GM12865 (cell line): ENCODE results near the gene FAM20B.
A peak's percentile ranks its signal among the peaks of the same experiment; 100 is the strongest.

Experiments
- DNase-seq: peaks from one replicate; pipeline ENCODE4 v3.0.0; 2010; ENCODE audit warnings: low read depth
- H3K4me3 ChIP-seq: 2 replicates; pipeline ENCODE4 v1.5.1; 2011; ENCODE audit warnings: mild to moderate bottlenecking, low read depth, low read length, control low read depth
- CTCF ChIP-seq: IDR thresholded peaks from 2 replicates; pipeline ENCODE4 v1.5.1; 2011; ENCODE audit warnings: low read length, control low read depth, low read depth, inconsistent platforms; ENCODE audit not compliant: insufficient read depth; ENCODE audit errors: missing control alignments

FAM20B gene

GRCh38 chr1:179107706-179108629 is 82.3 kb downstream of the FAM20B start:
- no peak for DNase-seq
- no peak for TF ChIP-seq CTCF
- no peak overlapping the region for H3K4me3 ChIP-seq

GRCh38 chr1:179108644-179109043 is 83.0 kb downstream of the FAM20B start:
- TF ChIP-seq CTCF, result no peak
- H3K4me3 ChIP-seq, result no peak overlapping the region
- no peak for DNase-seq

- no peak for TF ChIP-seq CTCF
- no peak for DNase-seq
- no peak overlapping the region for H3K4me3 ChIP-seq
These were observed 89.5 kb downstream of the FAM20B start for GRCh38 chr1:179115181-179115580.

GRCh38 chr1:179119513-179119912 is 93.8 kb downstream of the FAM20B start:
- no peak for DNase-seq
- H3K4me3 ChIP-seq, result no peak overlapping the region
- TF ChIP-seq CTCF, result no peak

- H3K4me3 ChIP-seq, result no peak overlapping the region
- DNase-seq, result no peak
- TF ChIP-seq CTCF, result no peak
These were observed 95.0 kb downstream of the FAM20B start for GRCh38 chr1:179120736-179121135.

GRCh38 chr1:179121159-179121938 is 95.7 kb downstream of the FAM20B start:
- TF ChIP-seq CTCF, result peak; percentile 51
- DNase-seq, result peak; percentile 54
- H3K4me3 ChIP-seq, result no peak overlapping the region
